ENCODE data around the gene CYP2A7. TPM values are rescaled to one million over a fixed set of nuclear protein-coding genes. Genes with fewer than 3 reads are reported as not detected.
"Not testable (repeated sequence)": the region's sequence is repeated elsewhere in the genome, so short reads cannot be mapped to it uniquely, and the experiment has no call there.

Gene CYP2A7
- total RNA-seq, 1 experiment from 2014 or later: not detected

DNA sequence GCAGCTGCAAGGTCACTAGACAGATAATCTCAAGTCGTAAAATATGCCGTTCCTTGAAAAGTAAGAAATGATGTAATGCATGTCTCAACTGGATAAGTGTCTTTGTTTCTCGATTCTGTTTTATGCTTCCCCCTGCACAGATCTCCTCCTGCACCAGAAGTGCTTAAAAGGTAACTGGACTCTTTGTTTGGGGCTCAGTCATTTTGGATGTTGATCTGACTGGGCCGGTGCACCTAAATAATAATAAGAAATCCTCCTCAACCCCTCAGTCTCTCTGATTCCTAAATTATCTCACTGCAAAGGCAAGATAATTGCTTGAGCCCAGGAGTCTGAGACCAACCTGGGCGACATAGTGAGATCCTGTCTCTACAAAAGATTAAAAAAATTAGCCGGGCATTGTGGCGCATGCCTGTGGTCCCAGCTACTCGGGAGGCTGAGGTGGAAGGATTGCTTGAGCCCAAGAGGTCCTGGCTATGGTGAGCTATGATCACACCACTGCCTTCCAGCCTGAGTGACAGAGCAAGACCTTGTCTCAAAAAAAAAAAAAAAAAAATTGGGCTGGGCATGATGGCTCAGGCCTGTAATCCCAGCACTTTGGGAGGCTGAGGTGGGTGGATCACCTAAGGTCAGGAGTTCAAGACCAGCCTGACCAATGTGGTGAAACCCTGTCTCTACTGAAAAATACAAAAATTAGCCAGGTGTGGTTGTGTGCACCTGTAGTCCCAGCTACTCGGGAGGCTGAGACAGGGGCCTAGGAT is 17.1 kb downstream of the CYP2A7 start:
- in situ Hi-C loops (cut with HindIII; ENCODE audit: low pct_unique_long_range_greater_than_20kb, low sequenced_read_pairs); H3K36me3 ChIP-seq (ENCODE audit: control insufficient read depth, insufficient read depth, low read length); DNase-seq (ENCODE audit: low read depth, low spot score); H3K4me3 ChIP-seq (ENCODE audit: low read depth in 2 of 2, low read length in 2 of 2); H3K27ac ChIP-seq (ENCODE audit: low read length); H3K4me1 ChIP-seq (ENCODE audit: control insufficient read depth, insufficient read depth, low read length); H3K27me3 ChIP-seq (ENCODE audit: control insufficient read depth, insufficient read depth, low read length); ATAC-seq; BruUV-seq (replicated peaks); intact Hi-C loops (cut with micrococcal nuclease; ENCODE audit: unreplicated experiment); H3K9me3 ChIP-seq (ENCODE audit: control insufficient read depth, insufficient read depth, low read depth, low read length): not testable (repeated sequence)
- CTCF ChIA-PET: interaction anchor here (0.7 kb wide), 2 partner anchors 37 to 55 kb away, joined by 5 to 8 read pairs; no protein-coding TSS in a partner anchor
- POLR2A ChIA-PET: interaction anchor here (0.7 kb wide), 1 partner anchor 387 kb away, joined by 5 read pairs; no protein-coding TSS in a partner anchor

DNA sequence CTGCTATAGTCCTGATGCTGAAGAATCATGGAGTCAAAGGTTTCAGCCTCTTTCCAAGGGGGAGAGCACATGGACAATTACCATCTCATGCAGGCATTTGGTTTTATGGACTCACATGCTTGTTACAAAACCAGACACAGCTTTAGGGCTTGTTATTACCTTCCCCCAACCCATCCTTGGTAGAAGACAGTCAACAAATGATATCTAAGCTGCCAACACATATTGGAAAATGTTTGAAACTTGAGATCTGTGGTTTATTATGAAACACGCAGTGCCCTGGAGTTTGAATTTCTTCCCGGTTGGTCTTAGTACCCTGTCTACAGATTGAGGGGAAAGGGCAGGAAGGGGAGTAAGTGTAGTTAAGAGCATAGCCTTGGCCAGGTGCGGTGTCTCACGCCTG is 19.2 kb downstream of the CYP2A7 start:
- CTCF ChIA-PET: no interaction called here
- no peak for TF ChIP-seq TCF7L2 (IDR thresholded peaks at IDR 0.05; ENCODE audit: low read depth, low read length)
- TF ChIP-seq, protein P1, sequence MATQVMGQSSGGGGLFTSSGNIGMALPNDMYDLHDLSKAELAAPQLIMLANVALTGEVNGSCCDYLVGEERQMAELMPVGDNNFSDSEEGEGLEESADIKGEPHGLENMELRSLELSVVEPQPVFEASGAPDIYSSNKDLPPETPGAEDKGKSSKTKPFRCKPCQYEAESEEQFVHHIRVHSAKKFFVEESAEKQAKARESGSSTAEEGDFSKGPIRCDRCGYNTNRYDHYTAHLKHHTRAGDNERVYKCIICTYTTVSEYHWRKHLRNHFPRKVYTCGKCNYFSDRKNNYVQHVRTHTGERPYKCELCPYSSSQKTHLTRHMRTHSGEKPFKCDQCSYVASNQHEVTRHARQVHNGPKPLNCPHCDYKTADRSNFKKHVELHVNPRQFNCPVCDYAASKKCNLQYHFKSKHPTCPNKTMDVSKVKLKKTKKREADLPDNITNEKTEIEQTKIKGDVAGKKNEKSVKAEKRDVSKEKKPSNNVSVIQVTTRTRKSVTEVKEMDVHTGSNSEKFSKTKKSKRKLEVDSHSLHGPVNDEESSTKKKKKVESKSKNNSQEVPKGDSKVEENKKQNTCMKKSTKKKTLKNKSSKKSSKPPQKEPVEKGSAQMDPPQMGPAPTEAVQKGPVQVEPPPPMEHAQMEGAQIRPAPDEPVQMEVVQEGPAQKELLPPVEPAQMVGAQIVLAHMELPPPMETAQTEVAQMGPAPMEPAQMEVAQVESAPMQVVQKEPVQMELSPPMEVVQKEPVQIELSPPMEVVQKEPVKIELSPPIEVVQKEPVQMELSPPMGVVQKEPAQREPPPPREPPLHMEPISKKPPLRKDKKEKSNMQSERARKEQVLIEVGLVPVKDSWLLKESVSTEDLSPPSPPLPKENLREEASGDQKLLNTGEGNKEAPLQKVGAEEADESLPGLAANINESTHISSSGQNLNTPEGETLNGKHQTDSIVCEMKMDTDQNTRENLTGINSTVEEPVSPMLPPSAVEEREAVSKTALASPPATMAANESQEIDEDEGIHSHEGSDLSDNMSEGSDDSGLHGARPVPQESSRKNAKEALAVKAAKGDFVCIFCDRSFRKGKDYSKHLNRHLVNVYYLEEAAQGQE (IDR thresholded peaks at IDR 0.05; ENCODE audit: insufficient read depth in 1 of 2, low read depth in 2 of 2, low read length in 1 of 2): no peak
- TF ChIP-seq, protein P2, sequence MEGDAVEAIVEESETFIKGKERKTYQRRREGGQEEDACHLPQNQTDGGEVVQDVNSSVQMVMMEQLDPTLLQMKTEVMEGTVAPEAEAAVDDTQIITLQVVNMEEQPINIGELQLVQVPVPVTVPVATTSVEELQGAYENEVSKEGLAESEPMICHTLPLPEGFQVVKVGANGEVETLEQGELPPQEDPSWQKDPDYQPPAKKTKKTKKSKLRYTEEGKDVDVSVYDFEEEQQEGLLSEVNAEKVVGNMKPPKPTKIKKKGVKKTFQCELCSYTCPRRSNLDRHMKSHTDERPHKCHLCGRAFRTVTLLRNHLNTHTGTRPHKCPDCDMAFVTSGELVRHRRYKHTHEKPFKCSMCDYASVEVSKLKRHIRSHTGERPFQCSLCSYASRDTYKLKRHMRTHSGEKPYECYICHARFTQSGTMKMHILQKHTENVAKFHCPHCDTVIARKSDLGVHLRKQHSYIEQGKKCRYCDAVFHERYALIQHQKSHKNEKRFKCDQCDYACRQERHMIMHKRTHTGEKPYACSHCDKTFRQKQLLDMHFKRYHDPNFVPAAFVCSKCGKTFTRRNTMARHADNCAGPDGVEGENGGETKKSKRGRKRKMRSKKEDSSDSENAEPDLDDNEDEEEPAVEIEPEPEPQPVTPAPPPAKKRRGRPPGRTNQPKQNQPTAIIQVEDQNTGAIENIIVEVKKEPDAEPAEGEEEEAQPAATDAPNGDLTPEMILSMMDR (IDR thresholded peaks at IDR 0.05): no peak
- no peak for TF ChIP-seq POLR2AphosphoS5 (IDR thresholded peaks at IDR 0.05; ENCODE audit: low read depth, low read length)
- no peak for TF ChIP-seq SIN3A (IDR thresholded peaks at IDR 0.05; ENCODE audit: borderline replicate concordance, insufficient read depth, low read depth, low read length)
- Histone ChIP-seq H3K27me3 (ENCODE audit: control insufficient read depth, insufficient read depth, low read length) (no peaks in the 10 kb centered on the region; the same call in 1 of the 2 replicates), H3K36me3 (ENCODE audit: control insufficient read depth, insufficient read depth, low read length) (no peaks in the 10 kb centered on the region), H3K4me1 (ENCODE audit: control insufficient read depth, insufficient read depth, low read length) (no peaks in the 10 kb centered on the region), H3K27ac (ENCODE audit: low read length) (no peak overlapping the region), H3K9me3 (ENCODE audit: control insufficient read depth, insufficient read depth, low read depth, low read length) (no peaks in the 10 kb centered on the region), H3K4me3 (ENCODE audit: low read depth in 2 of 2, low read length in 2 of 2) (no peak overlapping the region)
- DNase-seq (ENCODE audit: low read depth, low spot score): no peak
- intact Hi-C loops (cut with micrococcal nuclease; ENCODE audit: unreplicated experiment): no loop called here
- POLR2A ChIA-PET: interaction anchor here (0.7 kb wide), 1 partner anchor 204 kb away, joined by 3 read pairs; no protein-coding TSS in a partner anchor
- in situ Hi-C loops (cut with HindIII; ENCODE audit: low pct_unique_long_range_greater_than_20kb, low sequenced_read_pairs): no loop called here
- BruUV-seq (replicated peaks): no TSS peak
- no peak for ATAC-seq

DNA sequence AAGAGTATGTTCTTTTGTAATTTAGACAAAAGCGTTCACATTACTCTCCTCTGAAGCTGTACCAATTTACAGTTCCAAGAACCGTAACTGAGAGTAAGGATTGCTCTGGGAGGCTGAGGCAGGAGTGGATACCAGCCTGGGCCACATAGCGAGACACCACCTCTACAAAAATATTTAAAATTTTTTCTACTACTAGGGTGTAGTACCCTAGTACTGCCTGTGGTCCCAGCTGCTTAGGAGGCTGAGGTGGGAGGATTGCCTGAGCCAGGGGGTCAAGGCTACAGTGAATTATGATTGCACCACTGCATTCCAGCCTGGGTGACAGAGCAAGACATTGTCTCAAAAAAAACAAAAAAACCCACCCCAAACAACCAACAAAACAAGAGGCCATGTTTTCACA is 19.7 kb downstream of the CYP2A7 start:
- no TSS peak for BruUV-seq (replicated peaks)
- intact Hi-C loops (cut with micrococcal nuclease; ENCODE audit: unreplicated experiment): no loop called here
- CTCF ChIA-PET: no interaction called here

More for the DNA sequence above, 19.7 kb downstream of the CYP2A7 start:
- Histone ChIP-seq H3K4me1 (ENCODE audit: control insufficient read depth, insufficient read depth, low read length) (no peaks in the 10 kb centered on the region), H3K27ac (ENCODE audit: low read length) (no peak overlapping the region), H3K4me3 (ENCODE audit: low read depth in 2 of 2, low read length in 2 of 2) (no peak overlapping the region), H3K9me3 (ENCODE audit: control insufficient read depth, insufficient read depth, low read depth, low read length) (no peaks in the 10 kb centered on the region), H3K36me3 (ENCODE audit: control insufficient read depth, insufficient read depth, low read length) (no peaks in the 10 kb centered on the region), H3K27me3 (ENCODE audit: control insufficient read depth, insufficient read depth, low read length) (no peaks in the 10 kb centered on the region; the same call in 1 of the 2 replicates)
- in situ Hi-C loops (cut with HindIII; ENCODE audit: low pct_unique_long_range_greater_than_20kb, low sequenced_read_pairs): no loop called here
- no peak for TF ChIP-seq TCF7L2 (IDR thresholded peaks at IDR 0.05; ENCODE audit: low read depth, low read length)
- TF ChIP-seq, protein P1 (IDR thresholded peaks at IDR 0.05; ENCODE audit: insufficient read depth in 1 of 2, low read depth in 2 of 2, low read length in 1 of 2): no peak
- TF ChIP-seq, protein P2 (IDR thresholded peaks at IDR 0.05): no peak; the same call in 1 of the 2 replicates
- DNase-seq (ENCODE audit: low read depth, low spot score) (no peak), ATAC-seq (no peak)
- POLR2A ChIA-PET: interaction anchor here (0.7 kb wide), 1 partner anchor 205 kb away, joined by 3 read pairs; no protein-coding TSS in a partner anchor
